Measurements from ENCODE around the gene FYN. TPM values are rescaled to one million over a fixed set of nuclear protein-coding genes. Genes with fewer than 3 reads are reported as not detected.

The FYN gene
- total RNA-seq, 1 donor from 2014 or later, result 260 TPM

GRCh38 chr6:111715321-111715720 lies 157.9 kb downstream of the FYN start:
- H3K27me3 Mint-ChIP-seq (ENCODE audit: low read depth), result no peaks in the 10 kb centered on the region
- H3K4me1 Mint-ChIP-seq, result peaks cover 58% of the 10 kb centered on the region
- peak overlapping the region; percentile 17 for H3K27ac Mint-ChIP-seq (ENCODE audit: unreplicated experiment)
- TF ChIP-seq CTCF (conservative IDR thresholded peaks at IDR 0.05), result no peak
- no peak for DNase-seq (ENCODE audit: low read depth, low spot score)
- no peak overlapping the region for H3K4me3 Mint-ChIP-seq
- peaks cover 27% of the 10 kb centered on the region for H3K36me3 Mint-ChIP-seq (ENCODE audit: low read depth)
- H3K9me3 Mint-ChIP-seq, result no peaks in the 10 kb centered on the region

GRCh38 chr6:111714416-111715270 lies 158.6 kb downstream of the FYN start:
- Mint-ChIP-seq H3K9me3 (no peaks in the 10 kb centered on the region), H3K27ac (ENCODE audit: unreplicated experiment) (peak overlapping the region; percentile 81), H3K4me3 (no peak overlapping the region), H3K27me3 (ENCODE audit: low read depth) (no peaks in the 10 kb centered on the region), H3K4me1 (peaks cover 65% of the 10 kb centered on the region), H3K36me3 (ENCODE audit: low read depth) (peaks cover 25% of the 10 kb centered on the region)
- DNase-seq (ENCODE audit: low read depth, low spot score), result no peak
- TF ChIP-seq CTCF (conservative IDR thresholded peaks at IDR 0.05), result no peak

DNA sequence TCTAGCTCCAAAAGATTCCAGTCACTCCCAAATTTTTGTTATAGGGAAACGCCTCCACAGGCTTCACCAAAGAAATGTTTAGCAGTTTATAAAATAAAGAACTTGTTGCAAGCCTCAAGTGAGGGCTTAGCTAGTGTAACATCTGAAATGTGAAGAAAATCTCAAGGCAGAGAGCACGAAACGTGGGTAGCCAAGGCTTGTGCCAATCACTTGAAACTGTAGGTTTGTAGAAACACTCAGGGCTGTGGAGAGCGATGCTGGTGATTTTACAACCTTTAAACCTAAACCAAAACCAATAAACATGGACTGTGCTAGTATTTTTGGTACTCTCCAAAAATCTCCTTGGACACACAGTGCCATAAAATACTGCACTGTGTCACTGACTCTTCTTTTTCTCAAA lies 159.4 kb downstream of the FYN start:
- Mint-ChIP-seq H3K9me3 (no peaks in the 10 kb centered on the region), H3K27me3 (ENCODE audit: low read depth) (no peaks in the 10 kb centered on the region), H3K4me3 (no peak overlapping the region), H3K27ac (ENCODE audit: unreplicated experiment) (peak overlapping the region; percentile 44), H3K36me3 (ENCODE audit: low read depth) (peaks cover 22% of the 10 kb centered on the region), H3K4me1 (peaks cover 64% of the 10 kb centered on the region)
- no peak for DNase-seq (ENCODE audit: low read depth, low spot score)
- no peak for TF ChIP-seq CTCF (conservative IDR thresholded peaks at IDR 0.05)

DNA sequence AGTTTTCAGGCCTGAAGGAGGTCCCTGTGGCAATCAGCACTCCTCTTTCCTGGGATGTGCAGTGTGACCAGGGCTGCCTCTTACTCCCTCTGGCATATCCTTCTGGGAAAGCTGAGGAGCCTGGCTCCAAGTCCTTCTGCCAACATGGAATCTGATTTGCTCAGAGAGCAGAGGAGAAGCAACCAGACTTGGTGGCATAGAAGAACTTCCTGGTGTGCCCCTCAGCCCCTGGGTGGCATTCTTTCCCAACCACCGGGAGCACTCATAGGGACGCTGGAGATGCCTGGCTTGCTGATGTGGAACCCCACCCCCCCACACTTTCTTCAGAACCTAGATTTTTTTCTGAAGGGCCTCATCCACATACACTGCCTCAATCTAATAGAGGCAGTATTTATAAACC lies 160.0 kb downstream of the FYN start:
- no peak overlapping the region for H3K4me3 Mint-ChIP-seq
- H3K36me3 Mint-ChIP-seq (ENCODE audit: low read depth), result peaks cover 17% of the 10 kb centered on the region
- H3K27me3 Mint-ChIP-seq (ENCODE audit: low read depth), result no peaks in the 10 kb centered on the region
- H3K27ac Mint-ChIP-seq (ENCODE audit: unreplicated experiment), result no peak overlapping the region
- no peak for DNase-seq (ENCODE audit: low read depth, low spot score)
- no peaks in the 10 kb centered on the region for H3K9me3 Mint-ChIP-seq
- peaks cover 58% of the 10 kb centered on the region for H3K4me1 Mint-ChIP-seq
- no peak for TF ChIP-seq CTCF (conservative IDR thresholded peaks at IDR 0.05)

DNA sequence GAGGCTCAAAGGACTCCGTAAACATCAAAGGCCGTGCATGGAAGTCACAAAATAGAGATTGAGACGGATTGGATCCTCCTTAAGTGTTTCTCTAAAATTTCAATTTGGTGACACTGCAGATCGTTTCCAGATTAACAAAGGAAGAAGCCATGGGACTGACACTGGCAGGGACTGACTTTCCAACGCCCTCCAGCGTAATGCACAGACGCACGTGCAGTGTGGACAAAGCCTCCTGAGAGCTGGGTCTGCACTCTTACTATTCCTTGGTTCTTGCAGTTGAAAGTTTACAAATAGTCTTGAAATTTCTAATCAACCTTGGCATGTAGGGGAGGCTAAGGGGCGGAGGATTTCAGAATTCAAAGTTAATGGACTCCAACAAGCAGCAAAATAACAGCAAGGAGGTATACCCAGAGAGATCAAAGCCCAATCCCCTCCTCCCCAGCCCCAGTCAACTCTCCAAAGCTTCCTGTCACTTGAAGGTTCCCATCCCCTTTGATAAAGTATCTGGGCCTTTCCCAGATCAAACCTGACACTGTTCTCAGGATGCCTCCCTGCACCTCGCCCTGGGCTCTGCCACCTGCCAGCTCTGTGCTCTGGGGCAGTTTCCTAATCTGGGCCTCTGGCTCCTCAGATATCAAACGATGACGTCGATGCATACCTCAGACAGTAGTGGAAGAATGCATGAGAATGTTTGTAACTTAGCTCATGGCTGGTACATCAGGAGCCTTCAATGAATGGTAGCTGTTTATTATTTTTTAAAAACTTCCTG lies 161.1 kb downstream of the FYN start:
- TF ChIP-seq CTCF (conservative IDR thresholded peaks at IDR 0.05), result no peak
- Mint-ChIP-seq H3K9me3 (no peaks in the 10 kb centered on the region), H3K4me3 (peak overlapping the region; percentile 28), H3K27ac (ENCODE audit: unreplicated experiment) (peak overlapping the region; percentile 93), H3K36me3 (ENCODE audit: low read depth) (peaks cover 14% of the 10 kb centered on the region), H3K4me1 (peaks cover 58% of the 10 kb centered on the region), H3K27me3 (ENCODE audit: low read depth) (no peaks in the 10 kb centered on the region)
- no peak for DNase-seq (ENCODE audit: low read depth, low spot score)
